K562 (cell line): Measurements from ENCODE around the gene FANCC. TPM values are rescaled to one million over a fixed set of nuclear protein-coding genes. Genes with fewer than 3 reads are reported as not detected.

ENCODE experiments used
- HOMEZ ChIP-seq: fragments of 250-450 bp; sonication (Bioruptor Pico); IDR thresholded peaks from 2 replicates; pipeline ENCODE4 v1.4.0; 2020; ENCODE audit warnings: mild to moderate bottlenecking, moderate library complexity
- MTF1 ChIP-seq: fragments of 250-450 bp; sonication (Bioruptor Pico); IDR thresholded peaks from 2 replicates; pipeline ENCODE4 v1.9.0; 2021; ENCODE audit warnings: moderate library complexity, mild to moderate bottlenecking, inconsistent platforms, borderline replicate concordance
- NKRF ChIP-seq: fragments of 450-650 bp; IDR thresholded peaks from 2 replicates; pipeline ENCODE4 v1.6.1; 2016; ENCODE audit warnings: borderline replicate concordance
- SAFB ChIP-seq: fragments of 200-400 bp; formaldehyde crosslinking; IDR thresholded peaks from 2 replicates; pipeline ENCODE4 v1.6.1; 2017; ENCODE audit warnings: low read depth, low read length, borderline replicate concordance
- SIN3A ChIP-seq, 2 experiments: fragments of 150-350 bp in 1 of 2; IDR thresholded peaks; 2 replicates each; pipeline ENCODE4 v1.6.1; 2011 to 2016; ENCODE audit warnings: borderline replicate concordance in 2 of 2, low read depth in 2 of 2, low read length in 2 of 2, mild to moderate bottlenecking in 2 of 2, moderate library complexity in 2 of 2; ENCODE audit not compliant: control insufficient read depth in 1 of 2
- SP1 ChIP-seq: sonication (generic); formaldehyde crosslinking; IDR thresholded peaks from 2 replicates; pipeline ENCODE4 v1.8.1; 2022; ENCODE audit warnings: mild to moderate bottlenecking, missing genetic modification reagents
- ZFPM2 ChIP-seq: fragments of 250-450 bp; sonication (Bioruptor Pico); IDR thresholded peaks from 2 replicates; pipeline ENCODE4 v1.5.1; 2022; ENCODE audit warnings: mild to moderate bottlenecking
- ZNF444 ChIP-seq: fragments of 250-450 bp; sonication (Bioruptor Pico); IDR thresholded peaks from 2 replicates; pipeline ENCODE4 v1.4.0; 2020; ENCODE audit warnings: mild to moderate bottlenecking, moderate library complexity
- polyA plus RNA-seq, 8 experiments: library from polyadenylated mRNA; depleted of rRNA in 4 of 8; stranded (reverse) in 5 of 8; unstranded in 3 of 8; fragments of >200 nt; fragmentation: Nextera tagmentation in 2 of 8; fragmentation: Illumina TruSeq in 1 of 8; extraction: Ambion mirVana in 2 of 8; extraction: Trizol in 1 of 8; gene quantifications; 2 replicates each; pipeline versions ENCODE4 v1.2.1 to v1.2.3, GENCODE V29; 2011 to 2014; ENCODE audit warnings: inconsistent platforms in 1 of 8, missing spikeins in 1 of 8
- total RNA-seq, 7 experiments: library from RNA; depleted of rRNA in 6 of 7; stranded (reverse); fragments of >200 nt in 6 of 7; fragmentation: Illumina TruSeq in 2 of 7; extraction: Trizol in 2 of 7; gene quantifications; 2 replicates each; pipeline versions ENCODE4 v1.2.1 to v1.2.3, GENCODE V29; 2011 to 2021; ENCODE audit warnings: low replicate concordance in 1 of 7
- TF ChIP-seq, protein P1 (sequence below): fragments of 450-650 bp; IDR thresholded peaks from 2 replicates; pipeline ENCODE4 v1.6.1; 2016; ENCODE audit warnings: low read depth

FANCC gene
- total and polyA plus RNA-seq, 9 of the 15 experiments (the other 6 are each of a cell fraction or from before 2014, with no cell fraction given), result 4.6 to 18.4 (median 14.2) TPM

- TF ChIP-seq, protein P1, sequence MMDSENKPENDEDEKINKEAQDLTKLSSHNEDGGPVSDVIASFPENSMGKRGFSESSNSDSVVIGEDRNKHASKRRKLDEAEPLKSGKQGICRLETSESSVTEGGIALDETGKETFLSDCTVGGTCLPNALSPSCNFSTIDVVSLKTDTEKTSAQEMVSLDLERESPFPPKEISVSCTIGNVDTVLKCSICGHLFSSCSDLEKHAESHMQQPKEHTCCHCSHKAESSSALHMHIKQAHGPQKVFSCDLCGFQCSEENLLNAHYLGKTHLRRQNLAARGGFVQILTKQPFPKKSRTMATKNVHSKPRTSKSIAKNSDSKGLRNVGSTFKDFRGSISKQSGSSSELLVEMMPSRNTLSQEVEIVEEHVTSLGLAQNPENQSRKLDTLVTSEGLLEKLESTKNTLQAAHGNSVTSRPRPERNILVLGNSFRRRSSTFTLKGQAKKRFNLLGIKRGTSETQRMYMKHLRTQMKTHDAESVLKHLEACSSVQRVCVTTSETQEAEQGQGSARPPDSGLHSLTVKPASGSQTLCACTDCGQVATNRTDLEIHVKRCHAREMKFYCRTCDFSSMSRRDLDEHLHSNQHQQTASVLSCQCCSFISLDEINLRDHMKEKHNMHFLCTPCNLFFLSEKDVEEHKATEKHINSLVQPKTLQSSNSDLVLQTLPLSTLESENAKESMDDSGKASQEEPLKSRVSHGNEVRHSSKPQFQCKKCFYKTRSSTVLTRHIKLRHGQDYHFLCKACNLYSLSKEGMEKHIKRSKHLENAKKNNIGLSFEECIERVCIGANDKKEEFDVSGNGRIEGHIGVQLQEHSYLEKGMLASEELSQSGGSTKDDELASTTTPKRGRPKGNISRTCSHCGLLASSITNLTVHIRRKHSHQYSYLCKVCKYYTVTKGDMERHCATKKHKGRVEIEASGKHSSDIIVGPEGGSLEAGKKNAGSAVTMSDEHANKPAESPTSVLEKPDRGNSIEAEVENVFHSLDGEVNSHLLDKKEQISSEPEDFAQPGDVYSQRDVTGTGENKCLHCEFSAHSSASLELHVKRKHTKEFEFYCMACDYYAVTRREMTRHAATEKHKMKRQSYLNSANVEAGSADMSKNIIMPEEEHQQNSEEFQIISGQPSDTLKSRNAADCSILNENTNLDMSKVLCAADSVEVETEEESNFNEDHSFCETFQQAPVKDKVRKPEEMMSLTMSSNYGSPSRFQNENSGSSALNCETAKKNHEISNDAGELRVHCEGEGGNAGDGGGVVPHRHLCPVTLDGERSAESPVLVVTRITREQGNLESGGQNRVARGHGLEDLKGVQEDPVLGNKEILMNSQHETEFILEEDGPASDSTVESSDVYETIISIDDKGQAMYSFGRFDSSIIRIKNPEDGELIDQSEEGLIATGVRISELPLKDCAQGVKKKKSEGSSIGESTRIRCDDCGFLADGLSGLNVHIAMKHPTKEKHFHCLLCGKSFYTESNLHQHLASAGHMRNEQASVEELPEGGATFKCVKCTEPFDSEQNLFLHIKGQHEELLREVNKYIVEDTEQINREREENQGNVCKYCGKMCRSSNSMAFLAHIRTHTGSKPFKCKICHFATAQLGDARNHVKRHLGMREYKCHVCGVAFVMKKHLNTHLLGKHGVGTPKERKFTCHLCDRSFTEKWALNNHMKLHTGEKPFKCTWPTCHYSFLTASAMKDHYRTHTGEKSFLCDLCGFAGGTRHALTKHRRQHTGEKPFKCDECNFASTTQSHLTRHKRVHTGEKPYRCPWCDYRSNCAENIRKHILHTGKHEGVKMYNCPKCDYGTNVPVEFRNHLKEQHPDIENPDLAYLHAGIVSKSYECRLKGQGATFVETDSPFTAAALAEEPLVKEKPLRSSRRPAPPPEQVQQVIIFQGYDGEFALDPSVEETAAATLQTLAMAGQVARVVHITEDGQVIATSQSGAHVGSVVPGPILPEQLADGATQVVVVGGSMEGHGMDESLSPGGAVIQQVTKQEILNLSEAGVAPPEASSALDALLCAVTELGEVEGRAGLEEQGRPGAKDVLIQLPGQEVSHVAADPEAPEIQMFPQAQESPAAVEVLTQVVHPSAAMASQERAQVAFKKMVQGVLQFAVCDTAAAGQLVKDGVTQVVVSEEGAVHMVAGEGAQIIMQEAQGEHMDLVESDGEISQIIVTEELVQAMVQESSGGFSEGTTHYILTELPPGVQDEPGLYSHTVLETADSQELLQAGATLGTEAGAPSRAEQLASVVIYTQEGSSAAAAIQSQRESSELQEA, result no peak
- TF ChIP-seq SP1 (no peak), ZFPM2 (no peak), SAFB (no peak), SIN3A (IDR thresholded peaks at IDR 0.05; ENCODE audit: borderline replicate concordance in 2 of 2, control insufficient read depth in 1 of 2, low read depth in 2 of 2, low read length in 2 of 2) (no peak), MTF1 (no peak), NKRF (no peak), HOMEZ (CRISPR knock-in tag) (no peak), ZNF444 (no peak)
Measured at GRCh38 chr9:95061916-95062595, 255.5 kb downstream of the FANCC start (continued).
